AG09309 (cell line): ENCODE results near the gene KLHL10.

Source experiments
- DNase-seq: peaks from one replicate; pipeline ENCODE4 v3.0.0-alpha.2; 2010; ENCODE audit warnings: low read depth
- H3K4me3 ChIP-seq: 2 replicates; pipeline ENCODE4 v1.5.1; 2011; ENCODE audit warnings: mild to moderate bottlenecking, low read depth, low read length, moderate library complexity; ENCODE audit not compliant: control insufficient read depth
- CTCF ChIP-seq: IDR thresholded peaks from 2 replicates; pipeline ENCODE4 v1.5.1; 2011; ENCODE audit warnings: mild to moderate bottlenecking, low read depth, low read length, inconsistent platforms; ENCODE audit not compliant: insufficient read depth, control insufficient read depth; ENCODE audit errors: missing control alignments

The KLHL10 gene

DNA sequence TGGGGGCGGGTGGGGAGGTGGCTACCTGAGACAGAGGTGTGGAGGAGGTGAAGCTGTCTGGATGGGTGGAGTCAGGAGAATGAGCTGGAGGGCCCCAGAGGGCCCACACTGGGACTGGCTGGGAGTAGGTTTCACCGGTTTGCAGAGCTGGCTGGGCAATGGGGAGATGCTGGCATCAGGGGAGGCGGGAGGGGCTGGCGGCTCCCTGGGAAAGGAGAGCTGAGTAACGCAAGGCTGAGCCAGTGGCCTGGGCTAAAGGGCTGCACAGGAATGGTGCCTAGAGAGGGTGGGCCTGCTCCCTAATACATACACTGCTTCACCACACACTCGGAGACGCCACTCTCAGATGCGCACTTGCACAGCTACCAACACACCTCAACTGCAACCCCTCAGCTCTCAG lies 38.3 kb upstream of the KLHL10 start:
- no peak overlapping the region for H3K4me3 ChIP-seq
- no peak for TF ChIP-seq CTCF
- DNase-seq, result no peak

- DNase-seq, result no peak
- H3K4me3 ChIP-seq, result no peak overlapping the region
- TF ChIP-seq CTCF, result no peak
These were observed 36.8 kb upstream of the KLHL10 start for GRCh38 chr17:41800601-41801373.

DNA sequence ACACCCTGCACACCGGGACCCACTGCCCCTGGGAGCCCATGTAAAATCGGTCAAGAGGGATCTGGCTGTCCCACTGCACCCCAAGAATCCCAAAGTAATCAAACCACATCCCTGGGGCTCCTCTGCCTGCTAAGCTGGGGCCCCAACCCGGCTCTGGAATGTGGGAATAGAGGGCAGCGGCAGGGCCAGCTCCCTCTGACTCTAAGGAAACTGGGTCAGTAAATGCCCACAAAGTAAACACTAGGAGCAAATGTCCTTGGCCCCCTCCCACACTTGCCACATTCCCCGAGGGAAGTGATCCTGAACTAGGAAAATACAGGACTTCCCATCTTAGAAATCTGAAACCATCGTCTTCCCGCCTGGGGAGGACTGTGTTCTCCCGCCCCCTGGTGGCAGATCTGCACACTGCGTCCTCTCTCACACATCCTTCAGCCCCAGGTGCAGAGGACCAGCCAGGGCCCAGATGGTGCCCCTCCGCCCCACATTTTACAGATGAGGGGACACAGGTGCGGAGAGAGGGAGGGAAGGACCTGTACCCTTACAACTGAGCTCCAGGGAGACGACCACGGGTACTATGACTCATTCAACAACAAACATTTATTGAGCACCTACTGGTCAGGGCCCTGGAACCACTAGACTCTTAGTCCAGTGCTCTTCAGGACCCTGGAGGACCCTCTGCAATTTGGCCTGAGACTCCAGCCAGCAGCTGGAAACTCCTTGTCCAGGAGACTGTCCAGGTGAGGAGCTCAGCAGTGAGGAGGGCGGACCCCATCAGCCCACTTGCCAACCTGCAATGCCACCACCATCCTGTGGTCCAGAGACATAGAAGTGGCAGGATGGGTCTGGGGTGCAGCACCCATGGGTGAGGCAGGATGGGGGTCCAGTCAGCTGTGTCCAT lies 36.0 kb upstream of the KLHL10 start:
- no peak overlapping the region for H3K4me3 ChIP-seq
- TF ChIP-seq CTCF, result peak; percentile 96
- no peak for DNase-seq

GRCh38 chr17:41803049-41804020 lies 34.3 kb upstream of the KLHL10 start:
- DNase-seq, result no peak
- no peak for TF ChIP-seq CTCF
- H3K4me3 ChIP-seq, result no peak overlapping the region

- no peak for TF ChIP-seq CTCF
- DNase-seq, result no peak
- H3K4me3 ChIP-seq, result no peak overlapping the region
These were observed 30.8 kb upstream of the KLHL10 start for GRCh38 chr17:41806685-41807445.
